Stimulated activated CD8-positive, alpha-beta memory T cell treated with anti-CD3 and anti-CD28 coated beads, Interleukin-15, amount 100 ng/mL, for 48 hours (primary cell): ENCODE results near the gene PLSCR1.

ENCODE experiments used
- DNase-seq, 2 donors: peaks; one replicate each; pipeline ENCODE4 v3.0.0-alpha.2; 2020; ENCODE audit warnings: low read depth in 2 of 2

The PLSCR1 gene

DNA sequence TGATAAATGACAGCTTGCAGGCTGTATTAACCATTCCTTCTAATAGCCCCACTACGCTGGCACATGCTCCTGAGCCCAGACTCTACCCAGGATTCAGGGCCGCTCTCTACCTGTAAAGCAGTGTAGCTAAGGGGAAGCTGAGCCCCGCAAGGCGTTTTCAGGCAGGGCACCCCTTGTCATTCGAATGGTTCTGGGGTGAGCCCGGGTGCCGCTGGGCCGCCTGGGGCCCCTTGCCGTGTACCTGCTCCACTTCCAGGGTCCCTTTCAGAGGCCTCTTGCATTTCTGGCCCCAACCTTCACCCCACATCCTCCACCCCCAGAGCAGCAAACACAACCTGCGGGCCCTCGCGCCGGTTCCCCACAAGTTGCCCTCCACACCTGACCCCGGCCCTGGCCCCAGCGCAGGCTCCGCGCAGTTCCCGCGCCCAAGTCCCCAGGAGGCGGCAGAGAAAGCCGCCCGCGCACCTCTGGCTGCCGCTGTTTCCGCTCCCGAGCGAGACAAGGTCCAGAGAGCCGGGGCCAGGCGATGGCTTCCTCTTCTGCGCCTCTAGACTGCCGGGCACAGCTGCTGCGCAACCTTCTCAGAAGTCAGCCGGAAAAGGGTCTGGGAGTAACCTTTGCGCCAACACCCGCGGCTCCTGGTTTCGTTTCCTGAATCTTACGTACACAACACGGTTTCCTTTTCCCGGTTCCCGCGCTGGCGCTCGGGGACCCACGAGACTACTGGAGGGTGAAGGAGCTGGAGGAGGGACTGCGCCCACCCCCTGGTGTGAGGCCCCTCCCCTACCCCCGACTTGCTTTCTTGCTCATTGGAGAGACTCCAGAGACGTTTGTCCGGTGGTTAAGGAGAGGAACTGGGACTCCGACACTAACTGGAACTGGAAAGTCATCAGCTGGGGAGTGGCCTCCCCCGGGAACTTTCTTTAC, at the start of gene PLSCR1:
Gene PLSCR1 (minus strand): TSS at position 606 of the 927 bp plus-strand sequence. CDS start 8,055 bp downstream, outside the sequence.
- DNase-seq: peak; percentile 75 to 82

DNA sequence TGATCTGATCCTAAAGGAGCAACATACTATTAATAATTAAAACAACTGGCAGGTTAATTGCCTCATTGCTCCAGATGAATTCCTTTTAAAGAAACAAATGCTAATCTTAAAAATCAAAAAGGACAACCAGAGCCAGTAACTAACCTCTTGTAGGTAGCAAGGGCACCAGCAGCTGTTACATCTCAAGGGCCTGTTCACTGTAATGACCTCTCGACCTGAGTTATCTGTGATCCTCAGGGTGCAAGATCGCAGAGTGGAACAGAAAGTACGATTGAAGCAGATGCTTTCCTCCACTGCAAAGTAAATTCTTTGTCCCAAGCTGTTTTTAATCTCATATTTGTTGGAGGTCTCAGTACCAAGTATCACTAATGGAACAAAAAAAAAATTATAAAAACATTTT, 49.4 kb upstream of the PLSCR1 start:
- no peak for DNase-seq

GRCh38 chr3:146590521-146590920, 46.1 kb upstream of the PLSCR1 start:
- no peak for DNase-seq

DNA sequence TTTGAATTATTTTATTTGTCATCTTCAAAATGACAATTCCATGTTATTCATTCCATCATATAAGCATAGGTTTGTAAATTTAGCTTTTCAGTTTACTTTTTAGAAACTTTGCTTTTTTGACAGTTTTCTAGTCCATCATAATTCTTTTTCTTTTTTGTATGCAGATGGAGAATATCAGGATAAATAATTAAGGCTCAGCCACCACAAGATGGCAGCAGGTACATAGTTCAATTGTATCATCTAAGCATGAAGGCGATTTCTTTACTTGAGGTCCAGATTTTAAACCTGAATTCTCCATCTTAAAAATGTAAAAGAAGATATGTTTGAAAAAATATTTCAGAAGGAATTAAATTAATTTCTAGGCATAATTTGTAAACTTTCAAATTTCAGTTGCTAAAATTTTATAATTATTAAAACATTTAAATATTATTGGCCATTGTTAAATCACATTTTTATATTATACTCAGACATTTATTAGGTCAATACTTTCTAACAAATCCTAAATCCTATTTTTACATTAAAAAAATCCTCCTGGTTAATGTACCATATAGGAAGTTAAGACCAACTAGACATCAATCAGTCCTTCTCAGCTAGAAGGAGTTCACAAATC, 45.6 kb upstream of the PLSCR1 start:
- no peak for DNase-seq

DNA sequence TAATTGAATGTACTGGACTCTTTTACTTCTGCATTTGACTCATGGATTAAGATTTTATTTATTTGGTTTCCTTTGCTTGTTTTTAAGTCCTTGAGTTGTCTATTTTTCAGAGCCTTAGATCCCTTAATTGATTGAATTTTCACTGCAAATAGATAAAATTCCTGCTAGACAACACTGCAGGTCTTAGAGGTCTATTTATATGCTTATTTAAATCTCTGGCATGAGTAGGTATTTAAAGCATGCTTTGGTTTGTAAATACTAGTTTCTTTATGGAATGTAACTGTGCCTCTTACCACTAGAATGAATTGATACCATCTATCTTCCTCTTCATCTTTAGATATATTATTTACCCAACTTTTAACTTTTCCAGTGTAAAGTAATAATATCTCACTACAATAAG, 40.7 kb upstream of the PLSCR1 start:
- DNase-seq: no peak

DNA sequence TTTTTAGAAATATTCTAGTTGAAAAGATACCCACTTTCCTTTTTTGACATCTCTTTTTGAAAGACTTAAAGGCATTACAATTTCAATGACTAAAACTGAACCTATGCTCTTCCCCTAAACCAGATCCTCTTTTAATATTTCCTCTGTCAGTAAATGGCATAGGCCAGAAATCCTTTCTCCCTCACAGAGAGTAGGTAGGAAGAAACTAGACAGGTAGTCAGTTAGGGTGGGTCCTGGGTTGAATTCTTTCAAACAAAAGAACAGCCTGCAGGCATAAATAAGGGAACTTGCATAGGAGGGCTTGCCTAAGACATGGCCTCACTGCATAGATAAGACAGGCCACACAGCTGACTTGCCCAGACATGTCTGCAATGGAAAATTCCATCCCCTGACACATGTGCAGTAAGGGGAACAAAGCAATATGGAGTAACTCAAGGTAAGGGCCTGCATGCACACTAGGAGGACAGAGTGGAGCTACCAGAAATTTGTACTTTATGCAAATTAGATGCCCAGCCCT, 37.6 kb upstream of the PLSCR1 start:
- no peak for DNase-seq

DNA sequence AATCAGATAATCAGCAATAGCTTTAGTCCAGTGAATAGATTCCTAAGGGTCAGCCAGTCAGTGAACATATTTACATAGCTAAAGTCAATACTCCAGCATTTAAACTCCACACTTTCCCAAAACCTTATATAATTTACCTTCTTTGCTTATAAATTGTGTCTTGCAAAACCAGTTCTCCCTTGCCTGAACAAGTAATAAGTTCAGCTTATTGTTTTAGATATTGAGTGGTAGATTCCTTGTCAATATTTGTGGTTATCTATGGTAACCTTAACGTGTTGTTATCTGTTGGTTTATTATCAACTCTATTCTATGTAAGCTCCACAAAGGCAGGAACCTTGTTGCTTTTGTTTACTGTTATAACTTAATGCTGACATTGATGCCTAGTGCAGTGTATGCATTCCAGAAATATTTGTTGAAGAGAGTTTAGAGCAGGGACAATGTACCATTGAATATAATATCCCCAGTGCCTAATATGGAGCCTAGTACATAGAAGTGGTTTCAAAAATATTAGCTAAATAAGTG, 36.7 kb upstream of the PLSCR1 start:
- no peak for DNase-seq

- DNase-seq: no peak
Measured at GRCh38 chr3:146577662-146578061, 33.3 kb upstream of the PLSCR1 start.

DNA sequence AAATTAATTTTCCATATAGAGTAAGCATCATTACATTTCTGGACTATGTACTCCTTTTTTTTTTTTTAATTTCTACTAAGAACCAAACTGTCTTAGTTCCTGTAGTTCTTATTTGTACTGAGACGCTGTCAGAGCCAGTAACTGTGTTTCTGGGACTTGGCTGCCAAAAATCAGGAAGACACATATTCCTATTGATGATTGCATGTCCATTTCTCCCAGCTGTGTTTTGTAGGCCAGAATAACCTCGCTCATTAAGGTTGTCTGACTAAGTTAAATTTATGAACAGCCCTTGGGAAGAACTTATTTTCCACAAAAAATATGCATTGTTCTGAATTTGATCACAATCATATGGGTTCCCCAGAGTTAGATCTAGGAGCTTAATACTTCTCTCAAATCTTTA, 31.2 kb upstream of the PLSCR1 start:
- DNase-seq: no peak

DNA sequence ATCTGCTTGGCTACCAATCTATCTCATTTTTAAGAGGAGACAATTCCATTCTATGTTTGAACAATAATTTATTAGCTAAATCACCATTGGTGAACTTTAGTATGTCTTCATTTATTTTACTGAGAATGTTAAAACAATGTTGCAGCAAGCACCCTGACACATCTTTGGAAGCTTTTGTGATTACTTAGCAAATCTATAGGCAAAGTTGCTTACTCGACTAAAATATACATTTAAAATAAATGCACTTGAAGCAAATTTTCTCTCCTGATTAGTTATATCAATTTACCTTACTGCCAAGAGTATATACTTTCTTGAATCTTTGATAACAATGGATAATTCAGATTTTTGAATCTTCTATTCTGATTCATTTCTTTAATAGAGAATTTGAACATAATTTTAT, 29.8 kb upstream of the PLSCR1 start:
- no peak for DNase-seq

- DNase-seq: no peak
Measured at GRCh38 chr3:146569314-146569713, 24.9 kb upstream of the PLSCR1 start.

GRCh38 chr3:146566138-146566537, 21.7 kb upstream of the PLSCR1 start:
- no peak for DNase-seq

- no peak for DNase-seq
Measured at GRCh38 chr3:146561879-146562278, 17.5 kb upstream of the PLSCR1 start.

GRCh38 chr3:146561463-146561862, 17.1 kb upstream of the PLSCR1 start:
- no peak for DNase-seq

- DNase-seq: no peak
Measured at GRCh38 chr3:146560678-146561077, 16.3 kb upstream of the PLSCR1 start.

GRCh38 chr3:146559388-146559787, 15.0 kb upstream of the PLSCR1 start:
- DNase-seq: no peak

GRCh38 chr3:146558781-146559180, 14.4 kb upstream of the PLSCR1 start:
- no peak for DNase-seq

DNA sequence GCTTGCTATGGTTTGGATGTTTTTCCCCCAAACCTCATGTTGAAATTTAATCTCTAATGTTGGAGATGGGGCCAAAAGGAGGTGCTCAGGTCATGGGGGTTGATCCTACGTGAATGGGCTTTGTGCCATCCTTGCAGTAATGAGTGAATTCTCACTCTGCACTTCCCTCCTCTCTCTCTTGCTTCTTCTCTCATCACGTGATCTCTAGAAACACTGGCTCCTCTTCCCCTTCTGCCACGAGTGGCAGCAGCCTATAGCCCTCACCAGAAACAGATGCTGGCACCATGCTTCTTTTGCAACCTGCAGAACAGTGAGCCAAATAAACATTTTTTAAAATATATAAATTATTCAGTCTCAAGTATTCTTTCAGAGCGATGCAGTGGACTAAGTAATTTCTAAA, 13.3 kb upstream of the PLSCR1 start:
- DNase-seq: no peak

GRCh38 chr3:146555311-146555710, 10.9 kb upstream of the PLSCR1 start:
- DNase-seq: no peak

GRCh38 chr3:146554151-146554760, 9.8 kb upstream of the PLSCR1 start:
- DNase-seq: no peak

DNA sequence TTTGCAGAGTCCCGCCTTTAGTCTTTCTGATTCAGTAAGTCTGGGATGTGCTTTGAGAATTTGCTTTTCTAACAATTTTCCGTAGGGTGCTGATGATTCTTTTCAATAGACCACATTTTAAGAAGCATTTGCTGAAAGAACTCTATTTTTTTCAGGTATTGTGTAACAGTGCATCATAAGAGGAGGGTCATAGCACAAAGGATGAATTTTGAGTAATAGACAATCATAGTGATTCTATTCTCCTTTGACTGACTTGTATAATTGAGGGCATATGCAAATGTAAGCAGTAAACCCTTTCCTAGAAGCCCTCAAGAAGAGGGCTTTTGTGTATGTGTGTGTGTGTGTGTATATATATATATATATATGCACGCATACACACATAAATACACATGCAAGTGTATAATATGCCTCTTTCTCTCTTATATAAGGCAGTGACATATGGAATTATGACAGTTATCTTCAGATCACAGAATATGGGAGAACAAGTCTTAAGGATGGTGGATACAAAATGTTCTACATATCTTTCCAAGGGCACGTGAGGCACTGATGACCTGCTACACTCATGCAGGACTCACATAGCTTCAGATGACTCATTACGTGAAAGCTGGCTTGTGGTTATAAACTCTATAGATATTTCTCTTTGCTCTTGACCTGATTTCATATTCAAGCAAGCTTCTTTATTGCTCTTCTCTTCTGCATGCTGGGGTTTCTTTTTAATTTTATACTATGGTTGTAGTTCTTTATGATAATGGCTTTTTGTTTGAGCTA, 6.5 kb upstream of the PLSCR1 start:
- DNase-seq: no peak
